ENCODE data around the gene MAD2L1BP. TPM values are rescaled to one million over a fixed set of nuclear protein-coding genes. Genes with fewer than 3 reads are reported as not detected.
"Not testable (repeated sequence)": the region's sequence is repeated elsewhere in the genome, so short reads cannot be mapped to it uniquely, and the experiment has no call there.

Gene MAD2L1BP
- 10 to 100 TPM; 16.8 to 66.4 (median 24.9) TPM for total RNA-seq

GRCh38 chr6:43635387-43636307 is at the start of gene MAD2L1BP:
Gene MAD2L1BP (plus strand): TSS chr6:43635840. CDS start chr6:43635876, 36 bp downstream.
- 6 to 8% methylated on average over 38 to 48 of the region's 48 CpGs for WGBS, 2 donors

GRCh38 chr6:43588194-43588593 is 47.4 kb upstream of the MAD2L1BP start:
- Histone ChIP-seq H3K4me1 (no peaks in the 10 kb centered on the region), H3K4me3 (no peak overlapping the region), H3K27me3 (no peaks in the 10 kb centered on the region), H3K27ac (no peak overlapping the region), H3K36me3 (peaks cover 3 to 66% (median 47%) of the 10 kb centered on the region in 4 donors), H3K9me3 (no peaks in the 10 kb centered on the region)
- TF ChIP-seq EP300 (IDR thresholded peaks at IDR 0.05) = no peak
- TF ChIP-seq, protein P1, sequence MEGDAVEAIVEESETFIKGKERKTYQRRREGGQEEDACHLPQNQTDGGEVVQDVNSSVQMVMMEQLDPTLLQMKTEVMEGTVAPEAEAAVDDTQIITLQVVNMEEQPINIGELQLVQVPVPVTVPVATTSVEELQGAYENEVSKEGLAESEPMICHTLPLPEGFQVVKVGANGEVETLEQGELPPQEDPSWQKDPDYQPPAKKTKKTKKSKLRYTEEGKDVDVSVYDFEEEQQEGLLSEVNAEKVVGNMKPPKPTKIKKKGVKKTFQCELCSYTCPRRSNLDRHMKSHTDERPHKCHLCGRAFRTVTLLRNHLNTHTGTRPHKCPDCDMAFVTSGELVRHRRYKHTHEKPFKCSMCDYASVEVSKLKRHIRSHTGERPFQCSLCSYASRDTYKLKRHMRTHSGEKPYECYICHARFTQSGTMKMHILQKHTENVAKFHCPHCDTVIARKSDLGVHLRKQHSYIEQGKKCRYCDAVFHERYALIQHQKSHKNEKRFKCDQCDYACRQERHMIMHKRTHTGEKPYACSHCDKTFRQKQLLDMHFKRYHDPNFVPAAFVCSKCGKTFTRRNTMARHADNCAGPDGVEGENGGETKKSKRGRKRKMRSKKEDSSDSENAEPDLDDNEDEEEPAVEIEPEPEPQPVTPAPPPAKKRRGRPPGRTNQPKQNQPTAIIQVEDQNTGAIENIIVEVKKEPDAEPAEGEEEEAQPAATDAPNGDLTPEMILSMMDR (IDR thresholded peaks at IDR 0.05) = no peak
- no peak for TF ChIP-seq POLR2A (IDR thresholded peaks at IDR 0.05)
- no peak for TF ChIP-seq POLR2AphosphoS5 (IDR thresholded peaks at IDR 0.05)
- DNase-seq (no peak), ATAC-seq (ENCODE audit: low FRiP score in 2 of 2) (no peak)
- WGBS, 2 donors = 97% methylated on average over 5 of the region's 5 CpGs

More at GRCh38 chr6:43635387-43636307, at the start of gene MAD2L1BP:
- Histone ChIP-seq H3K27me3 (no peaks in the 10 kb centered on the region), H3K36me3 (peaks cover 8 to 27% (median 18%) of the 10 kb centered on the region in 4 donors), H3K9me3 (no peaks in the 10 kb centered on the region), H3K27ac (peak within 1 kb of the TSS; percentile 84 to 92 (median 90)), H3K4me3 (peak within 1 kb of the TSS; percentile 64 to 91 (median 64)), H3K4me1 (peaks cover 28 to 46% (median 32%) of the 10 kb centered on the region in 4 donors)
- TF ChIP-seq, protein P1 (IDR thresholded peaks at IDR 0.05) = no peak
- TF ChIP-seq POLR2AphosphoS5 (IDR thresholded peaks at IDR 0.05) (peak; percentile 90 to 93), POLR2A (IDR thresholded peaks at IDR 0.05) (peak in 3 of 4 donors; percentile 73 to 83 (median 76))
- ATAC-seq (ENCODE audit: low FRiP score in 2 of 2) (peak; percentile 94 to 97), DNase-seq (peak; percentile 84 to 93)

DNA sequence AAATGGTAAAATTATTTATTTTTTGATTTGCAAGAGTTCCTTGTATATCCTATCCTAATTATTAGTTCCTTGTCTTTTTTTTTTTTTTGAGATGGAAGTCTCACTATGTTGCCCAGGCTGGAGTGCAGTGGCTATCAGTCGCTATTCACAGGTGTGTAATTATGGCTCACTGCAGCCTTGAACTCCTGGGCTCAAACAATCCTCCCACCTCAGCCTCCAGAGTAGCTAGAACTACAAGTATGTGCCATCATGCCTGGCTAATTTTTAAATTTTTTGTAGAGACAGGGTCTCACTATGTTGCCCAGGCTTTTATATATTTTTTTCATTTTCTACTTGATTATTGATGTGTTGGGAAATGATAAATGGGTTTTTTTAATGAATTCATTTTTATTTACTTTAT is 46.1 kb upstream of the MAD2L1BP start:
- H3K4me1 ChIP-seq; H3K27ac ChIP-seq; H3K27me3 ChIP-seq; ATAC-seq (ENCODE audit: low FRiP score in 2 of 2); H3K4me3 ChIP-seq; DNase-seq; H3K9me3 ChIP-seq: not testable (repeated sequence)
- WGBS, 2 donors = 100% methylated on average over 1 of the region's 1 CpG
- peaks cover 2 to 52% (median 36%) of the 10 kb centered on the region in 4 donors for H3K36me3 ChIP-seq

GRCh38 chr6:43593938-43594337 is 41.7 kb upstream of the MAD2L1BP start:
- H3K36me3 ChIP-seq = peaks cover 0 to 24% (median 17%) of the 10 kb centered on the region in 4 donors
- TF ChIP-seq POLR2AphosphoS5 (IDR thresholded peaks at IDR 0.05) (no peak), EP300 (IDR thresholded peaks at IDR 0.05) (no peak), POLR2A (IDR thresholded peaks at IDR 0.05) (no peak)
- TF ChIP-seq, protein P1 (IDR thresholded peaks at IDR 0.05) = no peak

DNA sequence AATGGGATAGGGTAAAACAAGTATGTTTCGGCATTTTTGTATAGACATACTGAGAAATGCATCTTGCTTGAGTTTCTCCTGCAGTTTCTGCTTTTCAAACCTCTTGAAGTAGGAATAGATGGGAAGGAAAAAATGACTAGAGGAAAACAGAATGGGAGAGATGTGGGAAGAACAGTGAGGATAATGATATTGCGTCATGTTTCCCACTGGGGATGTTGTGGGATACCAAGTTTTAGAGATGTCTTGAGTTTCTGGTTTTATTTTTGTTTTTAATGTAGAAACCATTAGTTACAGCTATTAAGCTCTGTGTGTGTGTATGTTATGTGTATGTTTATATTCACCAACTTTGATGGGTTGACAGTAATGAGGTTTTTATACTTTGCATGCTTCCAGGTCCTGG is 35.0 kb upstream of the MAD2L1BP start:
- Histone ChIP-seq H3K4me1 (no peaks in the 10 kb centered on the region), H3K36me3 (peaks cover 8 to 63% (median 31%) of the 10 kb centered on the region in 4 donors), H3K4me3 (no peak overlapping the region), H3K9me3 (no peaks in the 10 kb centered on the region), H3K27ac (no peak overlapping the region), H3K27me3 (no peaks in the 10 kb centered on the region)
- DNase-seq = no peak
- ATAC-seq (ENCODE audit: low FRiP score in 2 of 2) = no peak
- TF ChIP-seq POLR2AphosphoS5 (IDR thresholded peaks at IDR 0.05) (no peak), POLR2A (IDR thresholded peaks at IDR 0.05) (no peak), EP300 (IDR thresholded peaks at IDR 0.05) (no peak)
- TF ChIP-seq, protein P1 (IDR thresholded peaks at IDR 0.05) = no peak
- 93 to 96% methylated on average over 2 of the region's 2 CpGs for WGBS, 2 donors

More at GRCh38 chr6:43593938-43594337, 41.7 kb upstream of the MAD2L1BP start:
- Histone ChIP-seq H3K27me3 (no peaks in the 10 kb centered on the region), H3K27ac (no peak overlapping the region), H3K4me3 (no peak overlapping the region), H3K9me3 (no peaks in the 10 kb centered on the region), H3K4me1 (no peaks in the 10 kb centered on the region)
- ATAC-seq (ENCODE audit: low FRiP score in 2 of 2) = no peak
- 70 to 81% methylated on average over 1 of the region's 1 CpG for WGBS, 2 donors
- no peak for DNase-seq

All from upper lobe of left lung (tissue), 6 donors.